COLO829 (cell line): Measurements from ENCODE around the gene REG1B.
"Not testable (repeated sequence)": the region's sequence is repeated elsewhere in the genome, so short reads cannot be mapped to it uniquely, and the experiment has no call there.

Source experiments
- DNase-seq: peaks from one replicate; pipeline ENCODE4 v3.0.0; 2012; ENCODE audit warnings: low spot score

REG1B gene

DNA sequence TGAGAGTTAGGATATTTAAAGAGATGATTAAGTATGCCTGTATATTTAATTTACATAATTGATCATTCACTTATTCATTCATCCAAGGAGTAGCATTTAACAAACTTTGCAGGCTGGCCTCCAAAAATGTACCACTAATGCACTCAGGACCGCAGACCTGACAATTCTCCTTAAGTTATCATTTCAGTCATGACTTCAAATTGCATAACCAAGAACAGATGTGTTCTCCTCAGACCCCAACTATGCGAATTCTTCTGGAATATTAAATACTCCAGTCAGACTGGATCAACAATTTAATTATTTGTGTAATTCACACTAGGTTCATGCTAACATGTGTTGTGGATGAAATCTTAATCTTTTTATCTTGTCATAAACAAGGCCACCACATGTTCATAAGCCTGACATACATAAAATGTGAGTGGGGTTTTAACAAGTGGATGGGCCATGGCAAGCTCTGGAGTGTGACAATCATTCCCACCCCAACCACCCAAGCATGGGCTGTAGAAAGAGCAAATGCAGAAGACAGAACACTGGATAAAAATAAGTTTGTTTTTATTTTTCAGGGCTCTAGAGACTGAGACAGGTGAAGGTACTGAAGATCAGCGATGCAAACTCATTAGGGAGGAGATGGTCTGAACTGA, 3.2 kb downstream of the REG1B start:
- no peak for DNase-seq

- DNase-seq, result no peak
Measured at GRCh38 chr2:79083597-79084251, 4.1 kb downstream of the REG1B start.

DNA sequence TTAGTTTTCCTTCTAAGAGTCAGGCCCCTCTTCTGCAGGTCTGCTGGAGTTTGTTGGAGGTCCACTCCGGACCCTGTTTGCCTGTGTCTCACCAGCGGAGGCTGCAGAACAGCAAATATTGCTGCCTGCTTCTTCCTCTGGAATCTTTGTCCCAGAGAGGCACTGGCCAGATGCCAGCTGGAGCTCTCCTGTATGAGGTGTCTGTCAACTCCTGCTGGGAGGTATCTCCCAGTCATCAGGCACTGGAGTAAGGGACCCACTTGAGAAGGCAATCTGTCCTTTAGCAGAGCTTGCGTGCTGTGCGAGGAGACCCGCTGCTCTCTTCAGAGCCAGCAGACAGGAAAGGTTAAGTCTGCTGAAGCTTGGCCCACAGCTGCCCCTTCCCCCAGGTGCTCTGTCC, 4.8 kb downstream of the REG1B start:
- DNase-seq, result no peak

GRCh38 chr2:79071078-79071477, 16.7 kb downstream of the REG1B start:
- DNase-seq, result no peak

- DNase-seq, result no peak
Measured at GRCh38 chr2:79065201-79065600, 22.6 kb downstream of the REG1B start.

- not testable (repeated sequence) for DNase-seq
Measured at GRCh38 chr2:79054769-79055168, 33.0 kb downstream of the REG1B start.

DNA sequence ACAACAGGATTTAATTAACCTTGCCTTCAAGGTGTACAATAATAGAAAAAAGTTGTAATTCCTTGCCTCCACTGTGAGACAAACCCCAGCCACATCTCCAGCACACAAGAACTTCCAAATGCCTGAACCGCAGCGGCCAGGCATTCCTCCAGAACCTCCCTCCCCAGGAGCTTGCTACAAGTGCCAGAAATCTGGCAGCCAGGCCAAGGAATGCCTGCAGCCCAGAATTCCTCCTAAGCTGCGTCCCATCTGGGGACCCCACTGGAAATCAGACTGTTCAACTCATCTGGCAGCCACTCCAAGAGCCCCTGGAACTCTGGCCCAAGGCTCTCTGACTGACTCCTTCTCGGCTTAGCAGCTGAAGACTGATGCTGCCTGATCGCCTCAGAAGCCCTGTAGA, 34.3 kb downstream of the REG1B start:
- DNase-seq, result not testable (repeated sequence)

- peak; percentile 32 for DNase-seq
Measured at GRCh38 chr2:79041032-79041448, 46.8 kb downstream of the REG1B start.

- no peak for DNase-seq
Measured at GRCh38 chr2:79039944-79040343, 47.8 kb downstream of the REG1B start.
